ENCODE data around the gene ZSWIM6.

- no peak for TF ChIP-seq CTCF (IDR thresholded peaks at IDR 0.05)
- no peak for TF ChIP-seq RXRA (IDR thresholded peaks at IDR 0.05; ENCODE audit: borderline replicate concordance, low read depth)
- no peak for TF ChIP-seq MEF2A (IDR thresholded peaks at IDR 0.05; ENCODE audit: borderline replicate concordance, low read depth)
- TF ChIP-seq CHD2 (IDR thresholded peaks at IDR 0.05; ENCODE audit: low read length, partially characterized antibody), result no peak
- no peak for TF ChIP-seq JUND (IDR thresholded peaks at IDR 0.05)
Measured at GRCh38 chr5:61293873-61294272, 38.2 kb upstream of the ZSWIM6 start.

All from SK-N-SH (cell line).